A549 treated with Mapracorat at 1 μM for 4 hours (cell line): Measurements from ENCODE around the gene SCYGR2. TPM values are rescaled to one million over a fixed set of nuclear protein-coding genes. Genes with fewer than 3 reads are reported as not detected.

Source experiments
- total RNA-seq: library from RNA; stranded (reverse); fragments of 200-300 nt; extraction: Qiagen RNA extraction; gene quantifications from 5 replicates; pipeline ENCODE4 v1.2.3, GENCODE V29; 2022

SCYGR2 gene
- not detected in 5 replicates for total RNA-seq

DNA sequence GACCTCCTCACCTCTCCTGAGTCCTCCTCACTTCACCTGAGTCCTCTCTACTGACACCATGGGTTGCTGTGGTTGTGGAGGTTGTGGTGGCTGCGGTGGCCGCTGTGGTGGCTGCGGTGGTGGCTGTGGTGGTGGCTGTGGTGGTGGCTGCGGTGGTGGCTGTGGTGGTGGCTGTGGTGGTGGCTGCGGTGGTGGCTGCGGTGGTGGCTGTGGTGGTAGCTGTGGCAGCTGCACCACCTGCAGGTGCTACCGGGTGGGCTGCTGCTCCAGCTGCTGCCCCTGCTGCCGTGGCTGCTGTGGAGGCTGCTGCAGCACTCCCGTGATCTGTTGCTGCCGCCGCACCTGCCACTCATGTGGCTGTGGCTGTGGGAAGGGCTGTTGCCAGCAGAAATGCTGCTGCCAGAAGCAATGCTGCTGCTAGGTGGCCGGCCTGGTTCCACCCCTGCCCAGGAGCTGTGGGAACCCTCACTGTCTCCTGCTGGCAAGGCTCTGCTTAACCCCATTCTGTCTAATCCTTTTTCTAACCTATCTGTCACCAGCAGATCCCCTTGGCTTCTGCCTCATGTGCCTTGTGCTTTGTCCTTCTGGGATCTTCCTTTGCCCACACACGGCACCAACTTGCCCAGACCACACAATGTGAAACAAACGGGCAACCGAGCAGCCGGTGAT is at the start of gene SCYGR2:
TSS of gene SCYGR2 (plus strand) at position 59 of the 669 bp plus-strand sequence. CDS start at position 59, 0 bp downstream.

GRCh38 chr2:227614740-227615139 is 16.0 kb downstream of the SCYGR2 start, which contains the start of gene SCYGR3:
Gene SCYGR3, minus strand, starts transcription at chr2:227614840. Its CDS starts 0 bp downstream, at chr2:227614840.

GRCh38 chr2:227617316-227618230 is 18.9 kb downstream of the SCYGR2 start, which contains the start of gene SCYGR4:
Gene SCYGR4, plus strand, starts transcription at chr2:227617498. Its CDS starts 0 bp downstream, at chr2:227617498.

Other genes starting within 250 kb of the SCYGR2 start
- gene TM4SF20, start 219.6 kb upstream of the SCYGR2 start, total RNA-seq = 7.5 to 8.8 TPM (median 7.6 TPM) in 5 replicates
- not detected in 5 replicates for gene SCYGR1, start 210.9 kb upstream of the SCYGR2 start, total RNA-seq
- 105 to 134 TPM (median 115 TPM) in 5 replicates for gene AGFG1, start 126.7 kb upstream of the SCYGR2 start, total RNA-seq
- gene SCYGR3, start 15.9 kb downstream of the SCYGR2 start, total RNA-seq = not detected in 5 replicates
- gene SCYGR4, start 18.6 kb downstream of the SCYGR2 start, total RNA-seq = not detected in 5 replicates
- not detected in 5 replicates for gene SCYGR5, start 67.9 kb downstream of the SCYGR2 start, total RNA-seq
- 2.6 to 3.7 TPM (median 2.9 TPM) in 5 replicates for gene SLC19A3, start 119.1 kb downstream of the SCYGR2 start, total RNA-seq
- not detected in 5 replicates for gene SCYGR6, start 125.9 kb downstream of the SCYGR2 start, total RNA-seq
- not detected in 5 replicates for gene SCYGR7, start 129.4 kb downstream of the SCYGR2 start, total RNA-seq
- gene SCYGR8, start 147.0 kb downstream of the SCYGR2 start, total RNA-seq = not detected in 5 replicates
- gene CCL20, start 214.9 kb downstream of the SCYGR2 start, total RNA-seq = 4.2 to 9.2 TPM (median 6.9 TPM) in 5 replicates